Fibroblast of lung (primary cell): Measurements from ENCODE around the gene GRAMD2B. TPM values are rescaled to one million over a fixed set of nuclear protein-coding genes. Genes with fewer than 3 reads are reported as not detected.

Experiments used
- DNase-seq, 2 donors: peaks; one replicate each; pipeline versions ENCODE4 v3.0.0 to v3.0.0-alpha.2; 2010; ENCODE audit warnings: low read depth in 2 of 2
- H2AFZ ChIP-seq: 2 replicates; pipeline ENCODE4 v1.5.1; 2012; ENCODE audit warnings: low read length, control low read depth, inconsistent platforms
- H3K27ac ChIP-seq: 2 replicates; pipeline ENCODE4 v1.5.1; 2011; ENCODE audit warnings: low read length, control low read depth; ENCODE audit not compliant: insufficient read depth
- H3K27me3 ChIP-seq: 2 replicates; pipeline ENCODE4 v1.5.1; 2011; ENCODE audit warnings: mild to moderate bottlenecking, low read length; ENCODE audit not compliant: control insufficient read depth, insufficient read depth
- H3K36me3 ChIP-seq: 2 replicates; pipeline ENCODE4 v1.5.1; 2011; ENCODE audit warnings: low read length; ENCODE audit not compliant: control insufficient read depth, insufficient read depth
- H3K4me1 ChIP-seq: 2 replicates; pipeline ENCODE4 v1.5.1; 2011; ENCODE audit warnings: low read length; ENCODE audit not compliant: control insufficient read depth, insufficient read depth; ENCODE audit errors: extremely low read depth
- H3K4me2 ChIP-seq: 2 replicates; pipeline ENCODE4 v1.5.1; 2011; ENCODE audit warnings: low read length, control low read depth; ENCODE audit not compliant: insufficient read depth; ENCODE audit errors: extremely low read depth
- H3K4me3 ChIP-seq, 4 experiments: fragments of 200-600 bp in 1 of 4; sonication (generic) in 1 of 4; replicated peaks in 1 of 4; 2 replicates each; pipeline ENCODE4 v1.5.1; 2011 to 2016; ENCODE audit warnings: low read length in 4 of 4, low read depth in 3 of 4, mild to moderate bottlenecking in 3 of 4, control low read depth in 2 of 4, inconsistent platforms in 1 of 4, mixed read lengths in 1 of 4; ENCODE audit not compliant: insufficient read depth in 1 of 4; ENCODE audit errors: control extremely low read depth in 1 of 4
- H3K79me2 ChIP-seq: 2 replicates; pipeline ENCODE4 v1.5.1; 2012; ENCODE audit warnings: mild to moderate bottlenecking, low read length, inconsistent platforms; ENCODE audit not compliant: control insufficient read depth, insufficient read depth
- H3K9ac ChIP-seq: 2 replicates; pipeline ENCODE4 v1.5.1; 2011; ENCODE audit warnings: mild to moderate bottlenecking, low read length, control low read depth; ENCODE audit not compliant: insufficient read depth
- H3K9me3 ChIP-seq: 2 replicates; pipeline ENCODE4 v1.5.1; 2012; ENCODE audit warnings: low read depth, low read length; ENCODE audit not compliant: control insufficient read depth, insufficient read depth
- H4K20me1 ChIP-seq: 2 replicates; pipeline ENCODE4 v1.5.1; 2011; ENCODE audit warnings: low read length; ENCODE audit not compliant: control insufficient read depth, insufficient read depth; ENCODE audit errors: extremely low read depth
- CTCF ChIP-seq, 2 donors: IDR thresholded peaks in 1 of 2; conservative IDR thresholded peaks in 1 of 2; 1 replicate in 1 of 2; 2 replicates in 1 of 2; pipeline ENCODE4 v1.5.1; 2011 to 2012; ENCODE audit warnings: low read length in 2 of 2, control low read depth in 1 of 2, inconsistent platforms in 1 of 2, low read depth in 1 of 2, mild to moderate bottlenecking in 1 of 2
- EZH2 ChIP-seq: IDR thresholded peaks from 2 replicates; pipeline ENCODE4 v1.5.1; 2012; ENCODE audit warnings: low read length, control low read depth, mild to moderate bottlenecking; ENCODE audit errors: missing control alignments
- polyA plus RNA-seq, 2 donors: library from polyadenylated mRNA; depleted of rRNA in 1 of 2; stranded (reverse) in 1 of 2; unstranded in 1 of 2; fragments of >200 nt; gene quantifications; 2 replicates each; pipeline ENCODE4 v1.2.1, GENCODE V29; 2011 to 2012; ENCODE audit warnings: missing spikeins in 1 of 2
- total RNA-seq: library from RNA; depleted of rRNA; stranded (reverse); fragments of >200 nt; gene quantifications from 2 replicates; pipeline ENCODE4 v1.2.1, GENCODE V29; 2014

Gene GRAMD2B
- total and polyA plus RNA-seq, 2 donors (not counting 1 experiment from before 2014, with no cell fraction given), result 21.3 to 37.6 TPM

GRCh38 chr5:126398791-126399190 is 24.4 kb upstream of the GRAMD2B start:
- DNase-seq, result peak in 1 of 2 donors; percentile 70
- Histone ChIP-seq H3K4me2 (no peak overlapping the region), H3K27me3 (no peaks in the 10 kb centered on the region), H3K79me2 (no peaks in the 10 kb centered on the region), H3K4me1 (peaks cover 1% of the 10 kb centered on the region), H4K20me1 (no peaks in the 10 kb centered on the region), H3K36me3 (no peaks in the 10 kb centered on the region), H3K27ac (no peak overlapping the region), H2AFZ (no peak overlapping the region), H3K9ac (no peak overlapping the region), H3K9me3 (no peaks in the 10 kb centered on the region), H3K4me3 (no peak overlapping the region)
- TF ChIP-seq EZH2 (no peak), CTCF (conservative IDR thresholded peaks at IDR 0.05 in 1 of 2, IDR thresholded peaks at IDR 0.05 in 1 of 2; ENCODE audit: low read depth in 1 of 2, low read length in 2 of 2) (no peak)

GRCh38 chr5:126400621-126401251 is 22.5 kb upstream of the GRAMD2B start:
- no peak overlapping the region for H3K9ac ChIP-seq
- TF ChIP-seq CTCF (conservative IDR thresholded peaks at IDR 0.05 in 1 of 2, IDR thresholded peaks at IDR 0.05 in 1 of 2; ENCODE audit: low read depth in 1 of 2, low read length in 2 of 2) (no peak), EZH2 (no peak)
- H4K20me1 ChIP-seq, result no peaks in the 10 kb centered on the region
- no peaks in the 10 kb centered on the region for H3K79me2 ChIP-seq
- no peak for DNase-seq
- H3K36me3 ChIP-seq, result no peaks in the 10 kb centered on the region
- no peak overlapping the region for H3K4me2 ChIP-seq
- no peak overlapping the region for H3K27ac ChIP-seq
- no peak overlapping the region for H3K4me3 ChIP-seq
- no peaks in the 10 kb centered on the region for H3K9me3 ChIP-seq
- no peak overlapping the region for H2AFZ ChIP-seq
- H3K27me3 ChIP-seq, result no peaks in the 10 kb centered on the region
- peaks cover 4% of the 10 kb centered on the region for H3K4me1 ChIP-seq

- Histone ChIP-seq H3K9me3 (no peaks in the 10 kb centered on the region), H3K4me2 (no peak overlapping the region), H2AFZ (no peak overlapping the region), H3K4me3 (no peak overlapping the region), H3K4me1 (peaks cover 4% of the 10 kb centered on the region), H3K27ac (no peak overlapping the region), H3K79me2 (no peaks in the 10 kb centered on the region), H3K27me3 (no peaks in the 10 kb centered on the region), H3K9ac (no peak overlapping the region), H4K20me1 (no peaks in the 10 kb centered on the region), H3K36me3 (no peaks in the 10 kb centered on the region)
- no peak for DNase-seq
- TF ChIP-seq CTCF (conservative IDR thresholded peaks at IDR 0.05 in 1 of 2, IDR thresholded peaks at IDR 0.05 in 1 of 2; ENCODE audit: low read depth in 1 of 2, low read length in 2 of 2) (no peak), EZH2 (no peak)
These were observed 20.3 kb upstream of the GRAMD2B start for GRCh38 chr5:126402621-126403555.
